Measurements from ENCODE around the gene FBF1.

The FBF1 gene

GRCh38 chr17:75945211-75945610 lies 4.4 kb upstream of the FBF1 start:
- DNase-seq: no peak

- no peak for DNase-seq
Measured at GRCh38 chr17:75943491-75943890, 2.6 kb upstream of the FBF1 start.

- DNase-seq: no peak
Measured at GRCh38 chr17:75942473-75942872, 1.6 kb upstream of the FBF1 start.

DNA sequence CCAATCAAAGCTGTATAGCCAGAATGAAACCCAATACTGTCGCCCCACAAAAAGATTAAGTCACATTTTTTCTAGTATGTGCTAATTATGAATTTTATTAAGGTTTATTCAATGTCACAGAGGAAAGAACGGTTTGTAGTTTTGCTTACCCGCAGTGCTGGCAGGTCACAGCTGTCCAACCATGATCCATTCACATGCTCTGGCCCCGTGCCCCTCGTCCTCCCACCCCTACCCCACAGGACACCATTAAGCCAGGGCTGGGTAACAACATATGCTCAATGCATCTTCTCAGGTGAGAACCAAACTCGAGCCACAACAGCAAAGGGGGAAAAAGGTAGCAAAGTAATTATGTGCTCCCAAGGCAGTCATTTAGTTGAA lies 589 bp upstream of the FBF1 start:
- DNase-seq: no peak

- no peak for DNase-seq
Measured at GRCh38 chr17:75937652-75938051, 3.2 kb downstream of the FBF1 start.

- DNase-seq: no peak
Measured at GRCh38 chr17:75933808-75934207, 7.0 kb downstream of the FBF1 start.

DNA sequence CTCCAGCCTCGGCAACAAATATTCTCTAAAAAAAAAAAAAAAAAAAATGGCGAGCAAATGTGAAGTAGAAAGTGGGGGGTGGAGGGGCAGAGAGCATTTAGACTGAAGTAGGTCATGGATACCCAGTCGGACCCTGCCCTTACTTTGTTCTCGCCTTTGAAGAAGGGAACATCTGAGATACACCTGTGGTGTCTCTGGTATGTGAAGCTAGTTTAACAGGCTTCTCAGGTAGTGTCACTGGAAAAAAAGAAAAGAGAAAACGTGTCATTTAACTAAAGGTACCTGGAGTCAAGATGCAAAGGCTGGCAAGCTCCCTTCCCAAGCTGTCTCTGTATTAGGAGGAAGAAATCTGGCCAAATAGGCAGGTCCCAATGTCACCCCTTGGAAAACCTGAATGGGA lies 8.0 kb downstream of the FBF1 start:
- no peak for DNase-seq

DNA sequence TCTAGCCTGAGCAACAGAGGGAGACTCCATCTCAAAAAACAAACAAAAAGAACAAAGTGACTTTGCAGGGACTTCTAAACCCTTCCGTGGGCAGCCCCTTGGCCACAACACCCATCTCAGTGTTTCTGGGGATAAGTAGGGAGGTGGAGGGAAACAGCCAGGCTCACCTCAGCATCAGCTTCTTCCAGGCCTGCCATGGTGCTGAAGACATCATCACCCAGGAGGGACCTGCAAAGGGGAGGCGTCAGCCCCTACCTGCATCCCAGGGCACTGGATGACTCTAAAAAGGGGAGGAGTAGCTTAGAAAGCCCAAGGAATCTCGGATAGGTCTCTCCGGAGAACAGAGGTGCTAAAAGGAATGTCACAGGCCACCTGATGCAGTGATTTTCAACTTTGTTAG lies 9.8 kb downstream of the FBF1 start:
- DNase-seq: no peak

DNA sequence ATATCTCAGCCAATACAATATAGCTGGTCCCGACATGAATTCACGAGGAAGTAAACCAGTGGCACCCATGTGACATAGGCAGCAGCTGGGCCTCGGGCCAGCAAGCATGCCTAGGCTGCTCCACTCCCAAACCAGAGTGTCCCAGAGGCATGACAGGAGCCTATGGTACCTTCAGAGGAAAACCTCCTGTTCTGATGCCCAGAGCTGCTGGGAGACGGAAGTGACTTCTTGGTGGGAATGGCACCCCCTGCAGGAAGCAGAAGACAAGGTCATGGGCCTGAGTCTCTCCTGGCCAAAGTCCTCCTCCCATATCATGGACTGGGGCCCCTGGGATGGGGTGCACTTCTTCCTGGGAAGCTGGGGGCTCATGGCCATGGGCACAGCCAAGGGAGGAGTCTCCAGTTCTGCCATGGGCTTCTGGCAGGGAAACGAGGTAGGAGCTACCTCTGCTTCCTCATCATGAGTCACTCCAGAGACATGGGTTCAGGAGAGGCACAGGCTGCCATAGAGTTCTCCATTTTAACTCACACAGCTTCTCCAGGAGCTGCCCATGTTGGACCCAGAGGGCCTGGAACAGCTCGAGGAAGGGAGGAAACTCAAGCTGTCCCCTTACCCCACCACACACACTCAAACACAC lies 13.4 kb downstream of the FBF1 start:
- DNase-seq: no peak

DNA sequence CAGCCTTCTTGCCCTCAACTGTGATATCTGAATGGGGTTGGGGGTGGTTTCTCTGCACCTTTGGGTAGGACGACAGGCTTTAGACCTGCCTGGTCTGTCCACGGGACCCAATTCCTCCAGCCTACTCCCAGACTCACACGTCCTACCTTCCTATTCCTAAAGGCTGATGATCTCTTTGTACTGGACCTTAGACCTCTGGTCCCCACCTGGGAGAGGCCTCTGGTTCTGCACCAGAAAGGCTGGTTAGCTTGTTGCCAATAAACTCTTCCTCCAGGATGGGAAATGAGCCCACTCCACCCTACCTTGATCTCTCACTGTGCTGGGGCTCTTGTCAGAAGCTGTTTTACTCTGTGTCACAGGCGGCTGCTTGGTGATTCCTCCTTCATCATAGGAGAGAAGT lies 14.4 kb downstream of the FBF1 start:
- DNase-seq: no peak

DNA sequence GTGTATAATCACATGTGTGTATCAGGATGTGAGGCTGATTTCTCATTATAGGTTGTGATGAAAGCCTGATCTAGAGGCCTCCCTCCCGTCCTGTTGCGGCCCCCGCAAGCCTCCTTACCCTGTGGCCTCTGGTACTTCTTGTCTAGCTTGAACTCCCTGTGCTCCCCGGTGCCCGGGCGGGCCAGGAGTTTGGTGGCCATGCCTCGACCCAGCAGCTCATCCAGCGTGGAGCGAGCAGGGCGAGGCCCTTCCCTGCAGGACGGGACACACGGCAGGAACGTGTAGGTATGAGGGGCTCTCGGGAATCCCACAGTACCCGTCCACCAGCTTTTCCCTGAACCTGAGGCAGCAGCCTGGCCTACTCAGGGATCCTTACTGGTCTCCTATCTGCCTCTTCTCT lies 14.9 kb downstream of the FBF1 start:
- DNase-seq: no peak

DNA sequence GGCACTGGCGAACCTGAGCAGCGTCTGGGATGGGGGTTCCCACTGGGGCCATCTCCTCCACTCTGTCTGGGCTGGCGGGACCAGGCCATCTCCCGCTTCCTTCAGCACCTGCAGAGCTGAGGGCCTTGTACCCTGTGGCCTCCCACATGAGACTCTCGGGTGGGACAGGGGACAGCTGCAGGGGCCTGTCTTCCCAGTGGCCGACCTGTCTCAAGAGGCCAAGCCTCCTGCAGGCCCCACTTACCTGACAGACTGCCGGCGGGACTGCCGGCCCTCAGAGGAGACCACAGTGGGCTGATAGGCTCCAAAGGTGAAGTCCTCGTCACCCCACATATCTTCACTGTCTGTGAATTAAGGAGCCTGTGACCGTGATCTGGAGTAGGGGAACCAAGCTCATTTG lies 15.7 kb downstream of the FBF1 start:
- DNase-seq: no peak

GRCh38 chr17:75922963-75923874 lies 17.6 kb downstream of the FBF1 start:
- no peak for DNase-seq

DNA sequence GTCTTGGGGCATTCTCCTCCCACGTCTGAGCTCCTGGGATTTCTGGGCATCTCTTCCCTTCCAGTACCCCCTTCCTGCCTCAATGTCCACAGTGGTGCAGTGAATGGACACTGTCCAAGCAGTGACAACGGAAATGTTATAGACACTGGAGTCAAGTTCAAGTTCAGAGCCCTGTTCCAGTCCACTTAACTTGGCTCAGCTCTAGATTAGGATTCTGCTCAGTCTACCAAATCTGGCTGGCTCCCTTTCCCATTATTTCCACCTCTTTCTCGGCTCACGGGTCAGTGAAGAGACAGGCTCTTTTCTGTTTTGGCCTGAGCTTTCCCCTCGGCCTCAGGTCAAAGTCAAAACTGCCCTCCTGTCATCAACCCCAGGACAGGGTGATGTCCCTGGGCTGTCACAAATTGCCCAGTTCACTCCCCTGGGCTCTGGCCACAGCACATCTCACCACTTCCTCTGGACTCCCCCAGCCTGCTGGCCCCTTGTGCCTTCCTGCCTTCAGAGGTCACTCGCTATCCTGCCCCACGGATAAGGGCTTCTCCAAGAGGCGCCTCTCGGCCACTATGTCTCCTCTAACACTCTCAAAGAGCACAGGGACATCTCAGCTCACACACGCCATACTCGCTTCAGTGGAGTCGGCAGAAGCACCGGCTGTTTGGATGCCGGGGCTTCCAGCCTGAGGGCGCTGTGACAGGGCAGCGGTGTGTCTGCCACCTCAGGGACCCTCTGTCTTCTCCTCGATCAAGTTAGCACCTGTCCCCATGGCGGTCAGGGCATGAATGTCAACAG lies 18.5 kb downstream of the FBF1 start:
- no peak for DNase-seq

DNA sequence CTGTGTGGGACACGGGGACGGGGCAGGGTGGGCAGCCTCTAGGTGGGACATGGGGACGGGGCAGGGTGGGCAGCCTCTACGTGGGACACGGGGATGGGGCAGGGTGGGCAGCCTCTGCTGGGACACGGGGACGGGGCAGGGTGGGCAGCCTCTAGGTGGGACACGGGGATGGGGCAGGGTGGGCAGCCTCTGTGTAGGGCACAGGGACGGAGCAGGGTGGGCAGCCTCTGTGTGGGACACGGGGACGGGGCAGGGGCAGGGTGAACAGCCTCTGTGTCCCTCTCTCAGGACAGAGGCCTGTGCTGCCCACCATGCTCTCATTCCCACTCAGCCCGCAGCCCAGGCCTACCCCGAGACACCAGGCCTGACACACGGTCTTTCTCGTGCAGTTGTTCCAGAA lies 19.2 kb downstream of the FBF1 start:
- DNase-seq: no peak

- no peak for DNase-seq
Measured at GRCh38 chr17:75920045-75920560, 20.7 kb downstream of the FBF1 start.

DNA sequence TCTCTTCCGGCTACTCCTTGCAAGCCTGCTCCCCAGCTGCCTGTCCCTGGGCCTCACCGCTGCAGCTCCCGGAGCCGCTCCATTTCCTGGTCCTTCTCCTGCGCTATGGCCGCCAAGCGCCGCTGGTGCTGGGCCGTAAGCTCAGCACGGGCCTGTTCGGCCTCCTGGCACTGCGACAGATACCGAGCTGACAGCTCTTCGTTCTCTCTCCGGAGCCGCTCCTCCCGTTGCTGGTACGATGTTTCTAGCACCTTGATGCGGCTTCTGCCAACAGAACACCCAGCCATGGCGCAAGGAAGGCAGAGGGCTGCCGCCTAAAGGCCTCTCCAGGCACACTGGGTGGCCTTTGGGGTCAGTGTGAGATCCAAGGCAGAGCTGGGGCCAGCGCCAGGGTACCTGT lies 21.2 kb downstream of the FBF1 start:
- DNase-seq: no peak

DNA sequence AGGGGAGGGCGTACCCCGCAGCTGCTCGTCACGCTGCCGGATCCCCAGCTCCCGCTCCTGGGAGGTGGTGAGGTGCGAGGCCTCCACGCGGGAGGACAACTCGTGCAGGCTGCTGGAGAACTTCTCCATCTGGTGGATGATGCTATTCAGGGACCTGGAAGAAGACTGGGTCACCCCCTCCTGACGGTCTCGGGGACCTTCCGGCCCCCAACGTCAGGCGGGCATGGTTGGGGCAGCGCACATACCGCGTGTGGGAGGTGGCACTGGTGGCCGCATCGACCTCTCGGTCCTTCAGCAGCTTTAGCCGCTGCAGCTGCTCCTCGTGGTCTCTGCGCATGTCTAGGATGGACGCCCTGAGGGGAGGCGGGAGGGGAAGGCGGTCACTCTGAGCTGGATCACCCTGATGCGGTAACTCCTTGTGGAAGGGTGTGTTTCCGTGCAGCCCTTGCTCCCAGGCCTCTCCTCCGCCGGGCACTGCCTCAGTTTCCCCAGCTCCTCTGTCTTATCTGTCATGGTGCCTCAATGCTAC lies 22.9 kb downstream of the FBF1 start:
- DNase-seq: no peak

GRCh38 chr17:75917141-75917916 lies 23.5 kb downstream of the FBF1 start:
- DNase-seq: no peak

DNA sequence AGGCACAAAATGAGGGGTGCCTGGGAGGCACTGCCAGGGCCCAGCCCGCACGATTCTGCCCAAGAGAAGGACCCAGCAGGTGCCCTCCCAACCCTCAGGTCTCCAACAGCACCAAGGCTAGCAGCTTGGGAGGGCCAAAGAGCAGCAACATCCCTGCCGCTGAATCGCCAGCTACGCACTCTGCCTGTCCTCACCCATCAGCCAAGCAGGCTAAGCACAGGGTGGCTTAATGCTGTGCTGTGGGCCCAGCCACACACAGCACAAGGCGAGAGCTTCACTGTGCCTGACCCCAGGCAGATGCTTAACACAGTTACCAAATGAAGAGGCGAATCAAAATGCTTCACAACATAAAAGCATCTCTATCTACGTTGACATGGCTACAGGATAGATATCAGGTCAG lies 25.6 kb downstream of the FBF1 start:
- no peak for DNase-seq

DNA sequence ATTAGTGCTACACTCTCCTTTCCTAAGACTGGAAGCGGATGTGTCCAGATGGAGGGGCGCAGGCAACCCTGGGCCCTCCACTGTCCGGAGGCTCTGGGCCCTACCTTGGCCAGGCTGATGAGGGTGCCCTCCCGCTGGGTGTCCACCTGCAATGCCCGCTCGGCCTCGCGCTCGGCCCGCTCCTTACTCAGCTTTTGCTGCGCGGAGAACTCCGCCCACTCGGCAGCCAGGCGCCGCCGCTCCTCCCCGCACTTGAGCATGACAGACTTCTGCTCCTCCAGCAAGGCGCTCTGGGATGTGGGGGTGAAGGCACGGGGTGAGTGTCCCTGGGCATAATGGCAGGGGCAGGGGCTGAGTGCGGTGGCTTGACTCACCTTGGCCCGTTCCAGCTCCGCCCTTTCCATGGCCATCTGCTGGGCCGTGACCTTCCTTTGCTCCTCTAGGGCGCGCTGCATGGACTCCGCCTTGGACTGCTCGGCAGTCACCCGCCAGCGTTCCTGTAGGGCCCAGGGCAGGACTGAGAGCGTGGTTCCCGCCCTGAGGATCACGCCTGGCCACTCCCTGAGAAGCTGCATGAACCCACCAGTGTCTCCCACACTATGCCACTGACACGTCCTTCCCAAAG lies 26.1 kb downstream of the FBF1 start:
- no peak for DNase-seq
